GM19372 (cell line): ENCODE results near the gene SERPINA10.

Experiments
- ATAC-seq: cut with Tn5 transposase; IDR thresholded peaks from one replicate; pipeline ENCODE4 v1.9.1; 2021; ENCODE audit warnings: mild to moderate bottlenecking, low read depth, moderate library complexity; ENCODE audit not compliant: unreplicated experiment

The SERPINA10 gene

GRCh38 chr14:94292872-94293577, at the start of gene SERPINA10:
Gene SERPINA10 (minus strand): TSS chr14:94293268. CDS start chr14:94290593, 2,675 bp downstream.
- ATAC-seq, result no peak

GRCh38 chr14:94342334-94342934, 49.4 kb upstream of the SERPINA10 start:
- ATAC-seq, result no peak

- no peak for ATAC-seq
Measured at GRCh38 chr14:94341656-94342333, 48.7 kb upstream of the SERPINA10 start.

GRCh38 chr14:94340533-94340932, 47.5 kb upstream of the SERPINA10 start:
- ATAC-seq, result no peak

GRCh38 chr14:94338023-94338422, 45.0 kb upstream of the SERPINA10 start:
- ATAC-seq, result no peak

- ATAC-seq, result no peak
Measured at GRCh38 chr14:94337274-94337673, 44.2 kb upstream of the SERPINA10 start.

- ATAC-seq, result no peak
Measured at GRCh38 chr14:94334872-94335271, 41.8 kb upstream of the SERPINA10 start.

- ATAC-seq, result no peak
Measured at GRCh38 chr14:94332587-94332986, 39.5 kb upstream of the SERPINA10 start.

- ATAC-seq, result no peak
Measured at GRCh38 chr14:94332063-94332583, 39.1 kb upstream of the SERPINA10 start.

GRCh38 chr14:94331462-94331861, 38.4 kb upstream of the SERPINA10 start:
- no peak for ATAC-seq

- no peak for ATAC-seq
Measured at GRCh38 chr14:94330857-94331256, 37.8 kb upstream of the SERPINA10 start.

- ATAC-seq, result no peak
Measured at GRCh38 chr14:94330432-94330831, 37.4 kb upstream of the SERPINA10 start.

- ATAC-seq, result no peak
Measured at GRCh38 chr14:94329857-94330256, 36.8 kb upstream of the SERPINA10 start.

- no peak for ATAC-seq
Measured at GRCh38 chr14:94328196-94328595, 35.1 kb upstream of the SERPINA10 start.

- ATAC-seq, result no peak
Measured at GRCh38 chr14:94322648-94323570, 29.8 kb upstream of the SERPINA10 start, which contains the start of gene SERPINA6. Gene SERPINA6 (minus strand): TSS chr14:94323336. CDS start chr14:94314648, 8,688 bp downstream.

- no peak for ATAC-seq
Measured at GRCh38 chr14:94321421-94322271, 28.6 kb upstream of the SERPINA10 start.

GRCh38 chr14:94320243-94320642, 27.2 kb upstream of the SERPINA10 start:
- ATAC-seq, result no peak

GRCh38 chr14:94317259-94317658, 24.2 kb upstream of the SERPINA10 start:
- no peak for ATAC-seq

- no peak for ATAC-seq
Measured at GRCh38 chr14:94316692-94317091, 23.6 kb upstream of the SERPINA10 start.
